Mesothelial cell of epicardium (in vitro differentiated cells): ENCODE measurements around the gene RANBP3L. TPM values are rescaled to one million over a fixed set of nuclear protein-coding genes. Genes with fewer than 3 reads are reported as not detected.

ENCODE experiments used
- DNase-seq, 2 experiments: peaks; one replicate each; pipeline ENCODE4 v3.0.0; 2021; ENCODE audit warnings: low spot score in 2 of 2; ENCODE audit not compliant: unreplicated experiment in 2 of 2
- H3K27ac Mint-ChIP-seq: 2 replicates; pipeline ENCODE4 v1.8.0; 2021; ENCODE audit warnings: mixed read lengths
- H3K27me3 Mint-ChIP-seq: 2 replicates; pipeline ENCODE4 v1.8.0; 2021; ENCODE audit warnings: low read depth, mixed read lengths
- H3K36me3 Mint-ChIP-seq: 2 replicates; pipeline ENCODE4 v1.8.0; 2021; ENCODE audit warnings: mixed read lengths
- H3K4me1 Mint-ChIP-seq: 2 replicates; pipeline ENCODE4 v1.8.0; 2021; ENCODE audit warnings: mixed read lengths
- H3K4me3 Mint-ChIP-seq: 2 replicates; pipeline ENCODE4 v1.8.0; 2021; ENCODE audit warnings: mild to moderate bottlenecking, moderate library complexity, mixed read lengths
- H3K9me3 Mint-ChIP-seq: 2 replicates; pipeline ENCODE4 v1.8.0; 2021; ENCODE audit warnings: mixed read lengths
- CTCF ChIP-seq: fragments of 200-600 bp; sonication (generic); IDR thresholded peaks from one replicate; pipeline ENCODE4 v1.5.0; 2021; ENCODE audit warnings: antibody characterized with exemption; ENCODE audit not compliant: unreplicated experiment
- total RNA-seq: library from RNA; stranded (reverse); gene quantifications from 3 replicates; pipeline ENCODE4 v1.2.1, GENCODE V29; 2021

RANBP3L gene
- total RNA-seq, 1 donor from 2014 or later = 1.0 TPM

DNA sequence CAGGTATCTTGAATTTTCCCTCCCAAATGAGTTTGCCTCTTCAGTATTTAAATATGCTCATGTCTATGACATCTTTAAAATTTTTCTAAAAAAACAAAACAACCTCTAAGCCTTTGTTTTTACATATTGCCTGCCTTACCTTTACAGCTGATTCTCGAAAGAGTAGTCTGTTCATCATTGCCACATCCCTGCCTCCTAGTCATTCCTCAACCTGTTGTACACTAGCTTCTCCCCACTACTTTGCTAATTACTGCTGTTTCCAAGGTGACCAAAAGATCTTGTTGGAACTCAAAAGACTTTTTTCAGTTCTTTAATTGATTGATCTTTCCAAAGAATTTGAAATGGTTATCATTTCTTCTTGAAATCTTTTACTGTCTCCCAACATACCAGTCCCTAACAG lies 58.0 kb downstream of the RANBP3L start:
- H3K27me3 Mint-ChIP-seq = no peaks in the 10 kb centered on the region
- H3K36me3 Mint-ChIP-seq = no peaks in the 10 kb centered on the region
- peak overlapping the region; percentile 3 for H3K4me3 Mint-ChIP-seq
- no peak for TF ChIP-seq CTCF
- H3K4me1 Mint-ChIP-seq = peaks cover 27% of the 10 kb centered on the region
- H3K27ac Mint-ChIP-seq = peak overlapping the region; percentile 43
- H3K9me3 Mint-ChIP-seq = no peaks in the 10 kb centered on the region
- DNase-seq = no peak

- Mint-ChIP-seq H3K9me3 (no peaks in the 10 kb centered on the region), H3K27me3 (no peaks in the 10 kb centered on the region), H3K4me3 (peak overlapping the region; percentile 79), H3K4me1 (peaks cover 34% of the 10 kb centered on the region), H3K27ac (peak overlapping the region; percentile 96), H3K36me3 (no peaks in the 10 kb centered on the region)
- TF ChIP-seq CTCF = no peak
- DNase-seq = no peak
Observed at GRCh38 chr5:36242534-36243485, 58.9 kb downstream of the RANBP3L start.

- peak within 1 kb of the TSS; percentile 84 for H3K4me3 Mint-ChIP-seq
- no peaks in the 10 kb centered on the region for H3K27me3 Mint-ChIP-seq
- DNase-seq = peak; percentile 88 to 94
- H3K4me1 Mint-ChIP-seq = peaks cover 38% of the 10 kb centered on the region
- peak within 1 kb of the TSS; percentile 96 for H3K27ac Mint-ChIP-seq
- H3K36me3 Mint-ChIP-seq = no peaks in the 10 kb centered on the region
- H3K9me3 Mint-ChIP-seq = no peaks in the 10 kb centered on the region
- peak; percentile 74 for TF ChIP-seq CTCF
Observed at GRCh38 chr5:36241631-36242533, 59.8 kb downstream of the RANBP3L start, which contains the start of gene NADK2. Gene NADK2, minus strand, starts transcription at chr5:36241925. Its CDS starts 127 bp downstream, at chr5:36241798.

DNA sequence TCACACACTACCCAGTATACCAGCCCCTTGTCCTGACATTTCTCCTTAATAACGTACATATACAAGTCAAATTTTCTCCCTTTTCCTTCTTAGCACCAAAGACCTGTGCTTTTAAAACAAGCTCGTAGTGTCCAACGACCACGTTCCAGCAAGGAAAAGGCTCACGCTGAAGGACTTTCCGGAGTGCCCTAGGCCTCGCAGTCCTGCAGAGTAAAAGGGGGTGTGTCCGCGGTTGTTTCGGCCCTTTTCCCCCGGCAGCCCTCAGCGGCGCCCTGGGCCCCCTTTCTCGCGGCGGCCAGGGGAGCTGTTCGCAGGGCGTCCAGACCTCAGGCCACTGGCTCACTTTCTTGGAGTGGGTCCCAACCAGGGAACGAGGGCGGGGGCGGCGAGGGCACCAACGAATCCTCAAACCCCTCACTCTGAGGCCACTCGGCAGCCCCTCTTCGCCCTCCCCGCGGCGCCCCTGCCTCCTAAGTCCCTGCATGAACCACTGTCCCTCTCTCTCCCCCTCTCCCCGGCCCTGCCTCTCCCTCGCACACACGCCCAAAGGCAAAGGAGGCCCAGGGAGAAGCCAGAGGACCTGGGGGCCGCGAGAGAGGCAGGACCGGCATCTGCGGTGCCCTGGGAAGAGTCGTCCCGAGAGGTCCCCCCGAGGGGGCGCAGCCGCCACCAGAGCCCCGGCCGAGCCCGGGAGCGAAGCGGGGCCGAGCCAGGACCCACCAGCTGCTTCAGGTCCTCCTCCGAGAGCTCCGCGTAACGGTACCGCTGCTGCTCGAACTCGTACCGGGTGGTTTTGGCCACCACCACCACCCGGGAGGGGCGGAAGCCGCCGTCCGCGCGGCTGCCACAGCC lies 60.7 kb downstream of the RANBP3L start:
- peak overlapping the region; percentile 84 for H3K4me3 Mint-ChIP-seq

More for the DNA sequence above, 60.7 kb downstream of the RANBP3L start:
- Mint-ChIP-seq H3K27me3 (no peaks in the 10 kb centered on the region), H3K27ac (peak overlapping the region; percentile 93), H3K9me3 (no peaks in the 10 kb centered on the region), H3K36me3 (no peaks in the 10 kb centered on the region), H3K4me1 (peaks cover 38% of the 10 kb centered on the region)
- no peak for TF ChIP-seq CTCF
- DNase-seq = peak; percentile 46 to 78
